SK-N-MC (cell line): ENCODE measurements around the gene RNF5.
"Not testable (repeated sequence)": the region's sequence is repeated elsewhere in the genome, so short reads cannot be mapped to it uniquely, and the experiment has no call there.

Source experiments
- EZH2 ChIP-seq: fragments of 200-600 bp; sonication (generic); IDR thresholded peaks from one replicate; pipeline ENCODE4 v1.6.1; 2017; ENCODE audit warnings: antibody characterized with exemption
- FOXP2 ChIP-seq: optimal IDR thresholded peaks from 2 replicates; pipeline ENCODE3; 2011; ENCODE audit warnings: mild to moderate bottlenecking, moderate library complexity; ENCODE audit not compliant: insufficient read depth; ENCODE audit errors: extremely low read length, control extremely low read depth
- POLR2AphosphoS5 ChIP-seq: IDR thresholded peaks from 2 replicates; pipeline ENCODE4 v1.6.1; 2012; ENCODE audit warnings: mild to moderate bottlenecking, low read depth, low read length, borderline replicate concordance

GRCh38 chr6:32185681-32186131, 7.5 kb downstream of the RNF5 start:
- TF ChIP-seq EZH2, POLR2AphosphoS5, FOXP2: not testable (repeated sequence)
